Epithelial cell of proximal tubule (primary cell): Measurements from ENCODE around the gene SQSTM1. TPM values are rescaled to one million over a fixed set of nuclear protein-coding genes. Genes with fewer than 3 reads are reported as not detected.
"Not testable (repeated sequence)": the region's sequence is repeated elsewhere in the genome, so short reads cannot be mapped to it uniquely, and the experiment has no call there.

Experiments used
- DNase-seq: peaks from one replicate; pipeline ENCODE4 v3.0.0-alpha.2; 2011; ENCODE audit warnings: low read depth
- H3K4me3 ChIP-seq: 2 replicates; pipeline ENCODE4 v1.5.1; 2011; ENCODE audit warnings: low read depth, mild to moderate bottlenecking, low read length
- CTCF ChIP-seq: conservative IDR thresholded peaks from 2 replicates; pipeline ENCODE4 v1.5.1; 2012; ENCODE audit warnings: low read depth, mild to moderate bottlenecking, low read length
- total RNA-seq: library from RNA; depleted of rRNA; stranded (reverse); fragments of >200 nt; gene quantifications from 2 replicates; pipeline ENCODE4 v1.2.3, GENCODE V29; 2015

Gene SQSTM1
- total RNA-seq, 1 donor from 2014 or later: 233 TPM

GRCh38 chr5:179834120-179834519 lies 13.4 kb downstream of the SQSTM1 start:
- no peak for DNase-seq
- no peak overlapping the region for H3K4me3 ChIP-seq
- no peak for TF ChIP-seq CTCF

GRCh38 chr5:179834871-179835270 lies 14.2 kb downstream of the SQSTM1 start:
- DNase-seq, H3K4me3 ChIP-seq: not testable (repeated sequence)

GRCh38 chr5:179836225-179837019 lies 15.7 kb downstream of the SQSTM1 start:
- no peak for DNase-seq
- TF ChIP-seq CTCF: no peak
- H3K4me3 ChIP-seq: no peak overlapping the region

- H3K4me3 ChIP-seq: no peak overlapping the region
- no peak for TF ChIP-seq CTCF
- DNase-seq: no peak
Measured at GRCh38 chr5:179837076-179838011, 16.6 kb downstream of the SQSTM1 start.

- DNase-seq: no peak
- no peak overlapping the region for H3K4me3 ChIP-seq
- no peak for TF ChIP-seq CTCF
Measured at GRCh38 chr5:179839328-179840256, 18.9 kb downstream of the SQSTM1 start.

GRCh38 chr5:179840321-179840720 lies 19.6 kb downstream of the SQSTM1 start:
- TF ChIP-seq CTCF: no peak
- H3K4me3 ChIP-seq: no peak overlapping the region
- DNase-seq: no peak
